SK-N-SH treated with all-trans-retinoic acid at 6 μM for 48 hours (cell line): ENCODE measurements around the gene INPP4B.
"Not testable (repeated sequence)": the region's sequence is repeated elsewhere in the genome, so short reads cannot be mapped to it uniquely, and the experiment has no call there.

Source experiments
- ATAC-seq: fragments of 200-7000 bp; cut with Tn5 transposase; 3 replicates; pipeline ENCODE4 v1.9.1; 2020; ENCODE audit warnings: mild to moderate bottlenecking, moderate library complexity
- ARNTL ChIP-seq: fragments of 450-650 bp; formaldehyde crosslinking; IDR thresholded peaks from 2 replicates; pipeline ENCODE4 v1.5.0; 2020; ENCODE audit warnings: low read depth, mild to moderate bottlenecking, moderate library complexity, borderline replicate concordance
- BACH2 ChIP-seq: fragments of 250-450 bp; sonication (Bioruptor Pico); IDR thresholded peaks from 2 replicates; pipeline ENCODE4 v1.9.0; 2021; ENCODE audit warnings: mild to moderate bottlenecking, borderline replicate concordance
- CSDC2 ChIP-seq: fragments of 250-450 bp; sonication (Bioruptor Pico); IDR thresholded peaks from 2 replicates; pipeline ENCODE4 v1.5.0; 2020; ENCODE audit warnings: mild to moderate bottlenecking, moderate library complexity
- ESRRG ChIP-seq: fragments of 250-450 bp; sonication (Bioruptor Pico); IDR thresholded peaks from 2 replicates; pipeline ENCODE4 v1.6.1; 2021; ENCODE audit warnings: mild to moderate bottlenecking
- GLIS3 ChIP-seq: fragments of 250-450 bp; sonication (Bioruptor Pico); IDR thresholded peaks from 2 replicates; pipeline ENCODE4 v1.5.0; 2020; ENCODE audit warnings: mild to moderate bottlenecking, moderate library complexity
- ISL1 ChIP-seq: fragments of 250-450 bp; sonication (Bioruptor Pico); IDR thresholded peaks from 2 replicates; pipeline ENCODE4 v2.1.2; 2022; ENCODE audit warnings: mild to moderate bottlenecking, moderate library complexity
- OSR1 ChIP-seq: fragments of 250-450 bp; sonication (Bioruptor Pico); IDR thresholded peaks from 2 replicates; pipeline ENCODE4 v1.8.0; 2022; ENCODE audit warnings: moderate library complexity, mild to moderate bottlenecking, inconsistent platforms
- POU6F1 ChIP-seq: fragments of 250-450 bp; sonication (Bioruptor Pico); IDR thresholded peaks from 2 replicates; pipeline ENCODE4 v1.8.0; 2021; ENCODE audit warnings: low read depth, mild to moderate bottlenecking, moderate library complexity, borderline replicate concordance
- PPARA ChIP-seq: fragments of 250-450 bp; sonication (Bioruptor Pico); IDR thresholded peaks from 2 replicates; pipeline ENCODE4 v1.5.0; 2020; ENCODE audit warnings: mild to moderate bottlenecking, borderline replicate concordance
- SNAI2 ChIP-seq: fragments of 250-450 bp; sonication (Bioruptor Pico); IDR thresholded peaks from 2 replicates; pipeline ENCODE4 v1.5.0; 2020; ENCODE audit warnings: mild to moderate bottlenecking, moderate library complexity
- TCF4 ChIP-seq: fragments of 250-450 bp; sonication (Bioruptor Pico); IDR thresholded peaks from 2 replicates; pipeline ENCODE4 v1.8.0; 2021; ENCODE audit warnings: mild to moderate bottlenecking, moderate library complexity, borderline replicate concordance
- ZC3H10 ChIP-seq: fragments of 250-450 bp; sonication (Bioruptor Pico); IDR thresholded peaks from 2 replicates; pipeline ENCODE4 v1.5.1; 2021; ENCODE audit warnings: mild to moderate bottlenecking, moderate library complexity
- ZFP3 ChIP-seq: fragments of 250-450 bp; sonication (Bioruptor Pico); IDR thresholded peaks from 2 replicates; pipeline ENCODE4 v1.5.0; 2020; ENCODE audit warnings: mild to moderate bottlenecking, moderate library complexity
- ZFP30 ChIP-seq: fragments of 450-650 bp; formaldehyde crosslinking; IDR thresholded peaks from 2 replicates; pipeline ENCODE4 v1.5.0; 2022; ENCODE audit warnings: mild to moderate bottlenecking, moderate library complexity
- ZNF565 ChIP-seq: fragments of 450-650 bp; formaldehyde crosslinking; conservative IDR thresholded peaks from 2 replicates; pipeline ENCODE4 v1.5.0; 2020; ENCODE audit warnings: low read depth, mild to moderate bottlenecking, moderate library complexity
- ZNF70 ChIP-seq: fragments of 450-650 bp; formaldehyde crosslinking; IDR thresholded peaks from 2 replicates; pipeline ENCODE4 v1.5.0; 2020; ENCODE audit warnings: mild to moderate bottlenecking, moderate library complexity
- ZNF8 ChIP-seq: fragments of 450-650 bp; formaldehyde crosslinking; IDR thresholded peaks from 2 replicates; pipeline ENCODE4 v1.5.0; 2020; ENCODE audit warnings: mild to moderate bottlenecking, moderate library complexity
- TF ChIP-seq, protein P1 (sequence below): fragments of 250-450 bp; sonication (Bioruptor Pico); IDR thresholded peaks from 2 replicates; pipeline ENCODE4 v1.5.0; 2020; ENCODE audit warnings: mild to moderate bottlenecking, moderate library complexity
- TF ChIP-seq, protein P2 (sequence below): fragments of 250-450 bp; sonication (Bioruptor Pico); IDR thresholded peaks from 2 replicates; pipeline ENCODE4 v1.8.0; 2020; ENCODE audit warnings: mild to moderate bottlenecking, moderate library complexity, borderline replicate concordance
- TF ChIP-seq, protein P3 (sequence below): fragments of 250-450 bp; sonication (Bioruptor Pico); IDR thresholded peaks from 2 replicates; pipeline ENCODE4 v1.5.1; 2021; ENCODE audit warnings: mild to moderate bottlenecking, moderate library complexity

Gene INPP4B

DNA sequence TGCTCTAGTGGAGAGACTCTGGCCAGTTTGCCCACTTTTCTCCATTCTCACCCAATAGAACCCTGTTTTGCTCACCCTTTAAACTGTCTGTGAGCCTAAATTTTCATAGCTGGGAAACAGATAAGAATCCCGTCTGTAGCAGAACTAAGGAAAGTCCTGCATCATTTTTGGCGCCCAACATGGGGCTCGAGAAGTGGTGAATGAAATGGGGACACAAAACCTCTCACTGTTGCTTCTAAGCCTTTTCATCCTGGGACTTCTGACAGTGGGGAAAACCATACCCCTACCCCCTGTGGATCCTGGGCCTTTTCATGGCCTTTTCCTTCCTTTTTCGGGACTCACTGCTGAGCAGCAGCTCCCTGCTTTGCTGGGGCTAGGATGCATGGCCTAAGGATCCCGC is 189.9 kb downstream of the INPP4B start (continued):
- TF ChIP-seq ZC3H10 (CRISPR knock-in tag): no peak
- no peak for TF ChIP-seq ARNTL (CRISPR knock-in tag)
- no peak for TF ChIP-seq ZNF8
- TF ChIP-seq ZFP3 (CRISPR knock-in tag): no peak
- TF ChIP-seq PPARA (CRISPR knock-in tag): no peak

DNA sequence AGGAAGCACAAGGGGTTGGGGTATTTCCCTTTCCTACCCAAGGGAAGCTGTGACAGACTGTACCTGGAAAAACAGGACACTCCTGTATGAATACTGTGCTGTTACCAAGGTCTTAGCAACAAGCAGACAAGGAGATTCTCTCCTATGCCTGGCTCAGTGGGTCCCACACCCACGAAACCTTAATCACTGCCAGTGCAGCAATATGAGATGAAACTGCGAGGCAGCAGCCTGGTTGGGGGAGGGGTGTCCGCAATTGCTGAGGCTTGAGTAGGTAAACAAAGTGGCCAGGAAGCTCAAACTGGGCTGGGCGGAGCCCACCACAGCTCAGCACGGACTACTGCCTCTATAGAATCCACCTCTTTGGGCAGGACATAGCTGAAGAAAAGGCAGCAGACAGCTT is 197.7 kb downstream of the INPP4B start:
- no peak for ATAC-seq
- TF ChIP-seq ZC3H10 (CRISPR knock-in tag) (no peak), GLIS3 (no peak), POU6F1 (CRISPR knock-in tag) (no peak)
- TF ChIP-seq, protein P1, sequence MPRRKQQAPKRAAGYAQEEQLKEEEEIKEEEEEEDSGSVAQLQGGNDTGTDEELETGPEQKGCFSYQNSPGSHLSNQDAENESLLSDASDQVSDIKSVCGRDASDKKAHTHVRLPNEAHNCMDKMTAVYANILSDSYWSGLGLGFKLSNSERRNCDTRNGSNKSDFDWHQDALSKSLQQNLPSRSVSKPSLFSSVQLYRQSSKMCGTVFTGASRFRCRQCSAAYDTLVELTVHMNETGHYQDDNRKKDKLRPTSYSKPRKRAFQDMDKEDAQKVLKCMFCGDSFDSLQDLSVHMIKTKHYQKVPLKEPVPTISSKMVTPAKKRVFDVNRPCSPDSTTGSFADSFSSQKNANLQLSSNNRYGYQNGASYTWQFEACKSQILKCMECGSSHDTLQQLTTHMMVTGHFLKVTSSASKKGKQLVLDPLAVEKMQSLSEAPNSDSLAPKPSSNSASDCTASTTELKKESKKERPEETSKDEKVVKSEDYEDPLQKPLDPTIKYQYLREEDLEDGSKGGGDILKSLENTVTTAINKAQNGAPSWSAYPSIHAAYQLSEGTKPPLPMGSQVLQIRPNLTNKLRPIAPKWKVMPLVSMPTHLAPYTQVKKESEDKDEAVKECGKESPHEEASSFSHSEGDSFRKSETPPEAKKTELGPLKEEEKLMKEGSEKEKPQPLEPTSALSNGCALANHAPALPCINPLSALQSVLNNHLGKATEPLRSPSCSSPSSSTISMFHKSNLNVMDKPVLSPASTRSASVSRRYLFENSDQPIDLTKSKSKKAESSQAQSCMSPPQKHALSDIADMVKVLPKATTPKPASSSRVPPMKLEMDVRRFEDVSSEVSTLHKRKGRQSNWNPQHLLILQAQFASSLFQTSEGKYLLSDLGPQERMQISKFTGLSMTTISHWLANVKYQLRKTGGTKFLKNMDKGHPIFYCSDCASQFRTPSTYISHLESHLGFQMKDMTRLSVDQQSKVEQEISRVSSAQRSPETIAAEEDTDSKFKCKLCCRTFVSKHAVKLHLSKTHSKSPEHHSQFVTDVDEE (CRISPR knock-in tag): no peak

DNA sequence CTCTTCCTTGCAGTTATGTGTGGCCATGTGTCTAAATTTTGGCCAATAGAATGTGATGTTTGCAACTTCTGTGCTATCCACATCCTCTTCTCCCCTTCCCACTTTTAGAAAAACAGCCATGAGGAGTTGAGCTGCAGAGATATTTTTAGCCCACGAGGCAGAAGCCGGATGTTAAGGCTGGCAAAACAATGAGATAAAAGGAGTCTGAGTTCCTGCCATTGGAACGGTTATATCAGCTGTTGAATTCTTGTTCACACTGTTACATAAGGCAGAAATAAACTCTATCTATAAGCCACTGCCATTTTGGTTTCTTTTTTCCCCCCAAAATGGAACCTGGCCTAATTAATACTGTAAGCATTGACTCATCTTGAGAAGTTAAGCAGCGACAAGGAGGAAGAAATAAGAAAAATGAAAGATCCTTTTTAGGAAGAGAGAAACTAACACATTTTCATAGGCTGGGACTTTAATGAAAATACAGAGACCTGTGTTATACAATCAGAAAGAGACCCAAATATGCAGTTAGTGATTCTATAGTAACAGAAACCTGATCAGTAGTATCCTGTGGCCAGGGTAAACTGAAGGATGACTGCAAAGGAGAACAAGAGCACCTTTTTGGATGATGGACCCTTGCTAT is 200.5 kb downstream of the INPP4B start:
- TF ChIP-seq ZNF70 (CRISPR knock-in tag) (no peak), ARNTL (CRISPR knock-in tag) (no peak), SNAI2 (CRISPR knock-in tag) (no peak), ZC3H10 (CRISPR knock-in tag) (no peak), ZNF565 (CRISPR knock-in tag) (no peak), ZFP30 (no peak), CSDC2 (CRISPR knock-in tag) (no peak)
- TF ChIP-seq, protein P1 (CRISPR knock-in tag): no peak
- ATAC-seq: no peak

GRCh38 chr4:142644628-142645027 is 201.5 kb downstream of the INPP4B start:
- not testable (repeated sequence) for ATAC-seq

- no peak for ATAC-seq
- TF ChIP-seq, protein P2, sequence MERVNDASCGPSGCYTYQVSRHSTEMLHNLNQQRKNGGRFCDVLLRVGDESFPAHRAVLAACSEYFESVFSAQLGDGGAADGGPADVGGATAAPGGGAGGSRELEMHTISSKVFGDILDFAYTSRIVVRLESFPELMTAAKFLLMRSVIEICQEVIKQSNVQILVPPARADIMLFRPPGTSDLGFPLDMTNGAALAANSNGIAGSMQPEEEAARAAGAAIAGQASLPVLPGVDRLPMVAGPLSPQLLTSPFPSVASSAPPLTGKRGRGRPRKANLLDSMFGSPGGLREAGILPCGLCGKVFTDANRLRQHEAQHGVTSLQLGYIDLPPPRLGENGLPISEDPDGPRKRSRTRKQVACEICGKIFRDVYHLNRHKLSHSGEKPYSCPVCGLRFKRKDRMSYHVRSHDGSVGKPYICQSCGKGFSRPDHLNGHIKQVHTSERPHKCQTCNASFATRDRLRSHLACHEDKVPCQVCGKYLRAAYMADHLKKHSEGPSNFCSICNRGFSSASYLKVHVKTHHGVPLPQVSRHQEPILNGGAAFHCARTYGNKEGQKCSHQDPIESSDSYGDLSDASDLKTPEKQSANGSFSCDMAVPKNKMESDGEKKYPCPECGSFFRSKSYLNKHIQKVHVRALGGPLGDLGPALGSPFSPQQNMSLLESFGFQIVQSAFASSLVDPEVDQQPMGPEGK: no peak
- TF ChIP-seq BACH2 (CRISPR knock-in tag) (no peak), CSDC2 (CRISPR knock-in tag) (no peak), ARNTL (CRISPR knock-in tag) (no peak), ZNF8 (no peak), TCF4 (no peak), ZNF565 (CRISPR knock-in tag) (no peak), ZNF70 (CRISPR knock-in tag) (no peak), SNAI2 (CRISPR knock-in tag) (no peak), ISL1 (no peak), ZFP3 (CRISPR knock-in tag) (no peak), ESRRG (CRISPR knock-in tag) (no peak), OSR1 (no peak), ZFP30 (no peak)
- TF ChIP-seq, protein P1 (CRISPR knock-in tag): no peak
- TF ChIP-seq, protein P3, sequence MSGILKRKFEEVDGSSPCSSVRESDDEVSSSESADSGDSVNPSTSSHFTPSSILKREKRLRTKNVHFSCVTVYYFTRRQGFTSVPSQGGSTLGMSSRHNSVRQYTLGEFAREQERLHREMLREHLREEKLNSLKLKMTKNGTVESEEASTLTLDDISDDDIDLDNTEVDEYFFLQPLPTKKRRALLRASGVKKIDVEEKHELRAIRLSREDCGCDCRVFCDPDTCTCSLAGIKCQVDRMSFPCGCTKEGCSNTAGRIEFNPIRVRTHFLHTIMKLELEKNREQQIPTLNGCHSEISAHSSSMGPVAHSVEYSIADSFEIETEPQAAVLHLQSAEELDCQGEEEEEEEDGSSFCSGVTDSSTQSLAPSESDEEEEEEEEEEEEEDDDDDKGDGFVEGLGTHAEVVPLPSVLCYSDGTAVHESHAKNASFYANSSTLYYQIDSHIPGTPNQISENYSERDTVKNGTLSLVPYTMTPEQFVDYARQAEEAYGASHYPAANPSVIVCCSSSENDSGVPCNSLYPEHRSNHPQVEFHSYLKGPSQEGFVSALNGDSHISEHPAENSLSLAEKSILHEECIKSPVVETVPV (CRISPR knock-in tag): no peak
Observed at GRCh38 chr4:142637614-142638013, 208.5 kb downstream of the INPP4B start.
